Raji (cell line): Measurements from ENCODE around the gene DMXL1.

Source experiments
- POLR2A ChIP-seq: IDR thresholded peaks from 2 replicates; pipeline ENCODE4 v1.6.1; 2011; ENCODE audit warnings: low read depth, low read length, control low read depth; ENCODE audit not compliant: insufficient read depth

The DMXL1 gene

DNA sequence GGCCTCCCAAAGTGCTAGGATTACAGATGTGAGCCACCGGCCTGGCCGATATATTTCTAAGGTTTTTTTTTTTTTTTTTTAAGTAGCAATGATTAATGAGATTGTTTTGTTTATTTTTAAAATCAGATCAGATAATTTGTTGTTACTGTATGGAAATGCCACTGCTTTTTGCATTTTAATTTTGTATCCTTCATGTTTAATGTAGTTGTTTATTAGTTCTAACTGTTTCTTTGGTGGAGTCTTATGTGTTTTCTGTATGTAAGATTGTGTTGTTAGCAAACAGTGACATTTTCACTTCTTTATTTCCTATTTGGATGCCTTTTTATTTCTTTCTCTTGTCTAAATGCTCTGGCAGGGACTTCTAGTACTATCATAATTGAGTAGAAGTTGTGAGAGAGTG, 87.3 kb downstream of the DMXL1 start:
- TF ChIP-seq POLR2A, result no peak

DNA sequence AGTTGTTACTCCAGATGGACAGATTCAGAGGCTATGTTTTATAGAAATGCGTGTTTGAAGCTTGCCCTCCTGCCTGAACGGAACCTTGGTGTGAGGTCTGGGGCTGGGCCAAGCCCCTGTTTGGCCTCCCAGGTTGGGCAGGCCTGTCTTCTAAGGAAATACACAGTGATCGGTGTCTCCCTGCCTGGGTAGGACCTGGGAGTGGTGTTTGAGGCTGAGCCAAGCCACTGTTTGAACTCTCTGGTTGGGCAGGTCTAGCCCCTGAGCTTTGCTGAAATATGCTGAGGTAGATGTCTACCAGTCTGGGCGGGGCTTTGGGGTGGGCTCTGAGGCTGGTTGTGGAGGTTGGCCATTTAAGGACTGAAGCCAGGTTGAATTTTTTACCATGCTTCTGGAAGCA, 90.5 kb downstream of the DMXL1 start:
- TF ChIP-seq POLR2A, result no peak

DNA sequence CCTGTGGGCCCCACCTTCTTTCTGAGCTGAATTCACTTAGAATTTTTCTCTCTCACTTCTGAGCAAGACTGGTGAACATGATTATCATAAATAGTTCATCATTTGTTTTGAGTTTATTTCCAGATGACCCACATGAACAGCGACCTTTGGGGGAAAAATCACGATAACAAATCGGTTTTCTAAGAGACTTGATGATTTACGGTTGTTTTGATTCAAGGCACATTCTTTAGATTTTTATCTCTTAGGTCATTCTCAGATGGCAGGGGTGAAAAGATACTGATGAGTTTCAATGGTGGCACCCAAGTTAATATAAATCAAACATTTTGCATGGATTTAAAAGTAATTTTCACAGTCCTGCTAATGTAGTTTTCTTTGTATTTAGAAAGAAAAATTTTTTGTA, 95.1 kb downstream of the DMXL1 start:
- TF ChIP-seq POLR2A, result no peak

DNA sequence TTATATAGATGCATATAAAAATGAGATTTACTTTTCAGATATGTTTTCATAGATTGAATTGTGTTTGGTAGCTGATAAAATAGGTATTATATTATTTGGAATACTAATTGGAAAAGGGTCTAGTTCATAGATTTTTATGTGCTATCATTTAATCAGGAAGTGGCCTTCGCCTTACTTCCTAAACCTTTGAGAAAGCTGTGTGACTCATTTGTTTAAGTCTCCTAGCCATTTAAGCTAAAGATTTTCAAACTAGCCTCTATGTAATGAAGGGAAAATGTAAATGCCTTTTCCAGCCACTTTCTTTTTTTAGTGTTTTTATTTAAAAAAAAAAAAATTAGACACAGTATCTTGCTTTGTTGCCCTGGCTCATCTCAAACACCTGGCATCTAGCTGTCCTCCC, 97.5 kb downstream of the DMXL1 start:
- TF ChIP-seq POLR2A, result no peak

DNA sequence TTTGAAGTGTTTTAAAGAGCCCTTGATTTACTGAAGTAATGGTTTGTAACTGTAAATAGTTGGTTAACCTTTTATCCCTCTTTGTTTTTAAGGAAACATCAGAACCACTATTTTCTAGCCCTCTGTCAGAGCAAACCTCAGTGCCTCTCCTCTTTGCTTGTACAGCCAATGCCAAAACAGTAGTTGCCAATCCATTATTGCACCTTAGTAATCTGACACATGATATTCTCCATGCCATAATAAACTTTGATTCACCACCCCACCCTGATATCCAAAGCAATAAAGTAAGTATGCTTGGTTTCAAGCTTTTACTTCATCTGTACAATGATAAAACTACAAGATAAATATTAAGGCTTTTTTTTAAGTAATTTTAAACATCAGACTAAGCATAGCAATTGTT, 100.8 kb downstream of the DMXL1 start:
- TF ChIP-seq POLR2A, result no peak

DNA sequence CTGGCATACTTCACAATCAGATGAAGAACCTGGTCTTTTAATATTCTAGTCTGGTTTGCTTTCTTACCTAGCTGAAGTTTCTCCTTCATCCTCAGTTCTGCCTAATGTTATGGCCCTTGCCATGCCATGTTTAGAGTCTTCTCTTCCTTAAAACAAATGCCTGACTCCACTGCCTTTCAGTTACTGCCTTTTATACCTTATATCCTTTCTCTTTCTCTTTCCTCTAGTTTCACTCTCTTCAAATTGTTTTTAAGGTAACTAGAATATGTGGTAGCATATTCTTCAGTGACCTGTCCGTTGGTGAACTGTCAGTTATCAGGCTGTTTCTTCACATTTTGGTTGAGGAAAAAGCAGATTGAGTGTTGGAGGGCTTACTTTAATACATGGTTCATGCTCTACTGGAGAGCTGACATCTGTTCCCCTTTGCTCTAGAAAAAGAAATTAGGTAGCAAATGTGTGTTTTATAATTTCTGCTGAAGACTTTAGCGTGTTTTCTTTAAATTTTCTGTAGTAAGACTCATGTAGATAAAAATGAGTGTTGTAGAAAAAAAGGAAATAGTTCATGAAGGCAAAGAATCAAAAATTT, 103.8 kb downstream of the DMXL1 start:
- TF ChIP-seq POLR2A, result no peak

DNA sequence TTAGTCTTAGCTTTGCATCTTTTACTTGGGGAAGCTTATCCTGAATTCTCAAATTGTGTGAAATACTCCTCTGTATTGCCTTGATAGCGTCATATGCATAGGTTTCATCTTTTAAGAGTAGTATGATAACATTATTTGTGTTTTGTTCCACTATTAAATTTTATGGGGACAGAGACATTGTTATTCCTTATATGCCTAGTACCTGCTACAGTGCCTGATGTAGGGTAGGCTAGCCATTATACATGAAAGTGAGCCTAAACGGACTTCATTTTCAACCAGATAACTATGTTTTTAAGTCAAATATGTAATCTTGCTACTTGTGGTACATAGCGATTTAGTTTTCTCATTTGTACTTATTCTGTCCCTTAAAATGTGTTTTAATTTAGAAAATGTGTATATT, 105.9 kb downstream of the DMXL1 start:
- no peak for TF ChIP-seq POLR2A

DNA sequence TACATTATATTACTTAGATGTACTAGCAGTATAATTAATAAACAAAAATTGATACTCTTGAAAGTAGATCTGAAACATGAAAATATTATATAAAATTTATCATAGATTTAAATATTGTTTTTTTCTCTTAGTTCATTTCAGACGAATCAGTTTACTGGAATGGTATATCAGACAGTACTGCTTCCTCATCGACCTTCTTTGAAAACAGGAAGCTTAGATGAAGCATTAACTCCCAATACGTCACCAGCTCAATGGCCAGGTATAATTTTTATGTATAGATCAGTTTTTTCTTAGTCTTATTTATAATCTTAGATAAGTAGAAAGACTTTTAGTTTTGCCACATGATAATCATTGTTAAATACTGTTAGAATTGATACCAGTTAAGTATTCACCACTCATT, 106.3 kb downstream of the DMXL1 start:
- TF ChIP-seq POLR2A, result no peak

DNA sequence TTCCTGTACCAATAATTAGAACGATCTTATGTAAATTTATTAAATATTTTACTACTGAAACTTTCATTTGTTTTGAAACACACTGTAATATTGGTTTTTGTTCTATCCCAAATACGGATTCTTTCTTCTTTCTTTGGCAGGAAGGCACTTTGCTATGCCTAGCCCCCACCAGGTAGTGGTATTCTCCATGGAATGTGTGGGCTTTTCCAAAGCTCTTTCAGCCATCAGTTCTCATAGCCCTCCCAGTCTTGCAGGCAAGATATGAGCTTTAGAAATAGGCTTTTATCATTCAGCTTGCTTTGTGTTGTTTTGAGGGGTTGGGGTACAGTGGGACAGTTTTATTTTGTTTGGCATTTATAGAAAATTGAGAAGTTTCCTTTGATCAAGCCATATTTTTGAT, 107.5 kb downstream of the DMXL1 start:
- no peak for TF ChIP-seq POLR2A

DNA sequence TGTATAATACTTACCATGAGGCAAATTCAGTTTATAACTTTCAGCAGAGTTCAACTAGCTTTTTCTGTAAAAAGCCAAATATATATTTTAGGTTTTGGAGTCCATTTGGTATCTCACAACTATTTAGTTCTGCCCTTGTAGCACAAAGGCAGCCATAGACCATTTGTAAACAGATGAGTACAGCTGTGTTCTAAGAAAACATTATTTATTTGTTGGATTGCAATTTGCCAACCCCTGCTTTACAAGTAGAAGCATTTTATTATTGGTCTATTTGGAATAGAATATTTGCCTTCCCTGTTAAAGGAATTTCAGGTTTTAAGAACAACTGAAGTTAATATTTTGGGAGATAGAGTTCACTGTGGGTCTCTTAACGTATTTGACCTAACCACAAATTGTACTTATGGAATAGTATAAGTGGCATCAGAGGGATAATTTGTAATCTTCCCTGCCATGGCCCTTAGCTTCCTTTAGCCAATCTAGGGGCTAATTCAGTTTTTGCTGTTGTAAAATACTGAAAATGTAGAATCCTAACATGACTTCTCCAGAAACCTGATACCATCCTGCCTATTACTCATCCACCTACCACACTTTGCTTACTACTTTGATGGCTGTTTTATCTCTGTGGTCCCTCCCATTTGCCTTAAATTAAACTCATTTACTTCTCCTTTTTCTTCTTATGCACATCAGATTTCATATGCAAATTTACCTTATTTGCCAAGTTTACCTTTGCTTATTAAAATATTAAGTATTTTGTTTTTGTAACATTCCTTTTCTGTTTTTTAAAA, 109.2 kb downstream of the DMXL1 start:
- no peak for TF ChIP-seq POLR2A

DNA sequence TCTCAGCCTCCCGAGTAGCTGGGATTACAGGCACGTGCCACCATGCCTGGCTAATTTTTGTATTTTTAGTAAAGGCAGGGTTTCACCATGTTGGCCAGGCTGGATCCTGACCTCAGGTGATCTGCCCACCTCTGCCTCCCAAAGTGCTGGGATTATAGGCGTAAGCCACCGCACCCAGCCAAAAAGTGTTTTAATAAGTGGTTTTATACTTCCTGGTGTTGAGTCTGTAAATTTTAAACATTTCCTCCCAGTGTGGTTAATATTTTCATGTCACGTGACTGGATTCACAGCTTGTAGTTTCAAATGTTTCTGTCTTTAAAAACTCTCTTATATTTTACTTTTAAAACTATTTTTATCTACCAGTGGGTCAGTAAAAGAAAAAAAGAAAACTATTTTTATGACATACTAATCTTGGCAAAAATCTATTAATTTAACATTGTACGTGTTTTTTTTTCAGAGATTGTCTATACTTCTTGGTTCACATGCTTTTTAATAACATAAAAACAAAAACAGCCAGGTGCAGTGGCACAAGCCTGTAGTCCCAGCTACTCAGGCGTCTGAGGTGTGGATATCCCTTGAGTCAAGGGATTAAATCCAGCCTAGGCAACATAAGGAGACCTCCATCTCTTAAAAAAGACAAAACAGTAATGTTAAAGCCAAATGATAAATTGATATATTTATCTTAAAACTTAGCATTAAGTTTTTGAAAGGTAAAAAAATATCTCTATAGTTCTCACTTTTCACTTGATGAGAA, 117.1 kb downstream of the DMXL1 start:
- TF ChIP-seq POLR2A, result no peak

DNA sequence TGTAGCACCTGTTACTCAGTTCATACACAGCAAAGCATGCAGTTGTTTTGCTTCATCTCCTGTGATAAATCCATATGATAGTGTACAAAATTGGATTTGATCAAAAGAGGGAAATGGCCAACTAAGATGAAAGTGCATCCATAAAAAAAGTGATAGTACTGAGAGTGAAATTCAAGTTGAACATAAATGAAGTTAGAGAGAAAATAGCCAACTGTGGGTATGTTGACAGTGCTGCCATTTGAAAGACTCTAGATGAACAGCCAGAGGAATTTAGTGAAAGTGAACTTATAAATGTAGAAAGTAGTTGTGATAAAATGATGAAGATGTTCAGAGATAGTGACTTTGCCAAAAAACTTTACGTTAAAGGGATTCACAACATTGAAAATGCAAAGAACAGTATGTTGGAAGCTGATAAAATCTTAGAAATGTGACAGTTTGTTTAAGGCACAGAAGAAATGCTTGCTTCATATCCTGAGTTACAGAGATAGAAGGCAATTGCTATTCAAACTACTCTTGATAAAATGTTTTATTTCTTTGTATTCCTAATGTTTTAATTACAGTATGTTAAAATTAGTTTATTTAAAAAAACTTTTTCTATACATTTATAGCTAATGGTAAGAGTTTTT, 119.7 kb downstream of the DMXL1 start:
- no peak for TF ChIP-seq POLR2A

DNA sequence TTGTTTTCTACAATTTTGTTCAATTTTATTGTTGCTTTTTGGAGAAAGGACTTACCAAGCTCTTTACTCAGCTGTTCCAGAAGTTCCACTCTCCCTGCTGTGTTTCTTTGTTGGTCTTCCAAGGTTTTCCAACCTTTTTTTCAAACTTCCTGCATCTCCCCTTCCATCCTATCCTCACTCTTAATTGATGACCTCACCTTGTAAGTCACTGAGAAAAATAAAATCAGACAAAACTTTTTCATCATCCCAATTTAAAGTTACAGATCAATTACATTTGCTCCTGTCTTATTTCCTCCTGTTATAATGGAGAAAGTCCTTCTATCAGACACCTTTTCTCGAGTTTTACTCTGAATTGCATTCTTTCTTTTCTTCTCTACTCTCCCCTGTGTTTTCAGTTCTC, 121.1 kb downstream of the DMXL1 start:
- TF ChIP-seq POLR2A, result no peak

DNA sequence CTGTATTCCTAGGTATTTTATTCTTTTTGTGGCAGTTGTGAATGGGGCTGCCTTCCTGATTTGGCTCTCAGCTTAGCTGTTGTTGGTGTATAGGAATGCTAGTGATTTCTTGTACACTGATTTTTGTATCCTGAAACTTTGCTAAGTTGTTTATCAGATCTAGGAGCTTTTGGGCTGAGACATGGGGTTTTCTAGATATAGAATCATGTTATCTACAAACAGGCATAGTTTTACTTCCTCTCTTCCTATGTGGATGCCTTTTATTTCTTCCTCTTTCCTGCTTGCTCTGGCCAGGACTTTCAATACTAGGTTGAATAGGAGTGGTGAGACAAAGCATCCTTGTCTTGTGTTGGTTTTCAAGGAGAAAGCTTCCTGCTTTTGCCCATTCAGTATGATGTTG, 129.9 kb downstream of the DMXL1 start:
- TF ChIP-seq POLR2A, result no peak

DNA sequence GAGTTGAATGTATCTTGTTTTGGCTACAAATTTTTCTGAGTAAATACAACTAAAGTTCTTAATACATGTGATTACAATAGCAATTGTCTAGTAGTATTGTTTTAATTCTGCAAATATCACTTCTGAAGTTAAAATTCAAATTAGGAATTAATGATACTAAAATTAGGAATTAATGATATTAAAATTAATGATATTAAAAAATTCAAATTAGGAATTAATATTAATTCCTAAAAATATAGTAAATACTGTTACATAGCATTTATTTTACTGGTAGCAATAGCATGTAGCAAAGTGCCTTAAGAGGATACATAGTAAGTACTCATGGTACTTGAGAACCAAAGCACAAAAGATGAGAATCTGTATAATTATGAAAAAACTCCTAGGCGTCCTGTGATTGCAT, 136.2 kb downstream of the DMXL1 start:
- no peak for TF ChIP-seq POLR2A

DNA sequence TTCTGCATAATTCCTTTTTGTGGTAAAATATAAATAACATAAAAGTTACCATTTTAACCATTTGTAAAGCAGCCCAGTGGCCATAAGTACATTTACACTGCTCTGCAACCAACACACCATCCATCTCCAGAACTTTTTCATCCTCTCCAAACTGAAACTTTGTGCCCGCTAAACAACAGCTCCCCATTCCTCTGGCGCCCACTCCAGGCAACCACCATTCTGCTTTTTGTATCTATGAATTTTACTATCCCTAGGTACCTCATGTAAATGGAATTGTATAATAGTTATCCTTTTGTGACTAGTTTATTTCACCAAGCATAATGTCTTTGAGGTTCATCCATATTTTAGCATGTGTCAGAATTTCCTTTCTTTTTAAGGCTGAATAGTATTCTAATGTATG, 141.1 kb downstream of the DMXL1 start:
- no peak for TF ChIP-seq POLR2A

DNA sequence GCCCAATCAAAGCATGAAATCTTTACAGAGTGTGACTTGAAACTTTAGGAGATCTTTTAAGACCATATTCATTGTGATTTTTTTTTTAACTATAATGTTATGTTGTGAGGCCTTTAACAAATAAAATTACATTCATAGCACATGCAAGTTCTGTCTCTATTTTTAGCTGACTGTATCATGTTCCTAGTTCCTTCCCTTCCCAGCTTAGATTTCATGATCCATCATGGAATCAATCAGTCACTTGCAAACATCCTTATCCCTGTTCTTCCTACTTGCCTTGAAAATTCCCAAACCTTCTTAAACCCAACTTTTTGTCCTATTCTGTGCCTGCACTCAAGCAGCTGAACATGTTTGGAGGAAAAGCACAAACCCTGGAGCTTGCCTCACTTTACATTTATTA, 141.8 kb downstream of the DMXL1 start:
- no peak for TF ChIP-seq POLR2A

DNA sequence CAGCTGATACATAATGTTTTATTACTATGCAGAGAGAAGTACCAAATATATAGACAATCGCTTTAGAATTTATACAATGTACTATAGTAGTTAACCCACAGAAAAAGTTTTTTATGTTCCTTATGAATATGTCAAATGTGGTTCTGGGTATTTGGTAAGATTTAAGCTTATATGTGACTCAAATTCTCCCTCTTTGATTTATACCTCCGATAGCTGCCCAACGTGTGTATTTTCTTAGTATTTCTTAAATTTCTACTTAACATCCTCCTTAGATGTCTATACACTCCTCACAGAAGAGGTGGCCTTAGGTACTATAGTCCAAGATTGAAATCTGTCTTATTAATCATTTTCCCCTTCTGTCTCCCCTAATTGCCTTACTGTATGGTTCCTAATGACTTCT, 146.3 kb downstream of the DMXL1 start:
- TF ChIP-seq POLR2A, result no peak
